HG02885 (cell line): ENCODE data around the gene HYI.
"Not testable (repeated sequence)": the region's sequence is repeated elsewhere in the genome, so short reads cannot be mapped to it uniquely, and the experiment has no call there.

Experiments
- ATAC-seq: cut with Tn5 transposase; IDR thresholded peaks from one replicate; pipeline ENCODE4 v1.9.1; 2021; ENCODE audit warnings: mild to moderate bottlenecking; ENCODE audit not compliant: unreplicated experiment, poor library complexity

Gene HYI

GRCh38 chr1:43432171-43432860 is 21.4 kb downstream of the HYI start:
- ATAC-seq: no peak

GRCh38 chr1:43431676-43432075 is 22.1 kb downstream of the HYI start:
- ATAC-seq: no peak

- no peak for ATAC-seq
Measured at GRCh38 chr1:43430831-43431230, 22.9 kb downstream of the HYI start.

GRCh38 chr1:43427941-43428340 is 25.8 kb downstream of the HYI start:
- no peak for ATAC-seq

GRCh38 chr1:43427524-43427923 is 26.2 kb downstream of the HYI start:
- ATAC-seq: no peak

- ATAC-seq: no peak
Measured at GRCh38 chr1:43426221-43426620, 27.5 kb downstream of the HYI start.

GRCh38 chr1:43425045-43425444 is 28.7 kb downstream of the HYI start:
- ATAC-seq: no peak

GRCh38 chr1:43423672-43424550 is 29.8 kb downstream of the HYI start:
- ATAC-seq: no peak

GRCh38 chr1:43422995-43423671 is 30.6 kb downstream of the HYI start:
- ATAC-seq: no peak

- no peak for ATAC-seq
Measured at GRCh38 chr1:43421976-43422750, 31.6 kb downstream of the HYI start.

GRCh38 chr1:43421396-43421795 is 32.3 kb downstream of the HYI start:
- no peak for ATAC-seq

GRCh38 chr1:43420874-43421273 is 32.9 kb downstream of the HYI start:
- ATAC-seq: no peak

GRCh38 chr1:43419627-43420425 is 33.9 kb downstream of the HYI start:
- ATAC-seq: no peak

GRCh38 chr1:43418858-43419257 is 34.9 kb downstream of the HYI start:
- peak; percentile 50 for ATAC-seq

- no peak for ATAC-seq
Measured at GRCh38 chr1:43415901-43416300, 37.8 kb downstream of the HYI start.

- ATAC-seq: no peak
Measured at GRCh38 chr1:43414634-43415223, 39.0 kb downstream of the HYI start.

- ATAC-seq: not testable (repeated sequence)
Measured at GRCh38 chr1:43413426-43413825, 40.3 kb downstream of the HYI start.

- ATAC-seq: no peak
Measured at GRCh38 chr1:43410571-43410970, 43.2 kb downstream of the HYI start.

- ATAC-seq: no peak
Measured at GRCh38 chr1:43405876-43406234, 47.9 kb downstream of the HYI start.
